Measurements from ENCODE around the gene SMO.
A peak's percentile ranks its signal among the peaks of the same experiment; 100 is the strongest.

SMO gene

GRCh38 chr7:129188372-129188891, at the start of gene SMO:
Gene SMO (plus strand): TSS chr7:129188633. CDS start chr7:129189152, 519 bp downstream.
- peak; percentile 27 for DNase-seq

GRCh38 chr7:129143724-129144094, 44.7 kb upstream of the SMO start:
- no peak for DNase-seq

- DNase-seq: no peak
These were observed 44.2 kb upstream of the SMO start, which contains the start of gene TSPAN33 for GRCh38 chr7:129144095-129144833. Gene TSPAN33 (plus strand): TSS chr7:129144707. CDS start chr7:129144981, 274 bp downstream.

GRCh38 chr7:129144834-129145668, 43.4 kb upstream of the SMO start:
- no peak for DNase-seq

- DNase-seq: no peak
These were observed 42.0 kb upstream of the SMO start for GRCh38 chr7:129146237-129146979.

- no peak for DNase-seq
These were observed 40.7 kb upstream of the SMO start for GRCh38 chr7:129147731-129148130.

GRCh38 chr7:129149511-129149910, 38.9 kb upstream of the SMO start:
- no peak for DNase-seq

- DNase-seq: peak; percentile 53
These were observed 38.0 kb upstream of the SMO start for GRCh38 chr7:129150199-129150996.

GRCh38 chr7:129157651-129158050, 30.8 kb upstream of the SMO start:
- no peak for DNase-seq

- no peak for DNase-seq
These were observed 28.9 kb upstream of the SMO start for GRCh38 chr7:129159539-129159938.

- no peak for DNase-seq
These were observed 28.1 kb upstream of the SMO start for GRCh38 chr7:129160161-129160905.

GRCh38 chr7:129161524-129162225, 26.8 kb upstream of the SMO start:
- DNase-seq: no peak

- no peak for DNase-seq
These were observed 25.7 kb upstream of the SMO start for GRCh38 chr7:129162732-129163131.

GRCh38 chr7:129163875-129164544, 24.4 kb upstream of the SMO start:
- no peak for DNase-seq

- no peak for DNase-seq
These were observed 21.7 kb upstream of the SMO start for GRCh38 chr7:129166745-129167144.

GRCh38 chr7:129167817-129168216, 20.6 kb upstream of the SMO start:
- no peak for DNase-seq

GRCh38 chr7:129168231-129169021, 20.0 kb upstream of the SMO start:
- no peak for DNase-seq

GRCh38 chr7:129169171-129169671, 19.2 kb upstream of the SMO start:
- DNase-seq: no peak
